GM19035 (cell line): ENCODE results near the gene TMEM117.

ENCODE experiments used
- ATAC-seq: cut with Tn5 transposase; IDR thresholded peaks from one replicate; pipeline ENCODE4 v1.9.1; 2021; ENCODE audit not compliant: unreplicated experiment

Gene TMEM117

GRCh38 chr12:43835656-43836474 is at the start of gene TMEM117:
TMEM117 (plus strand) TSS chr12:43836081.
- peak; percentile 84 for ATAC-seq

DNA sequence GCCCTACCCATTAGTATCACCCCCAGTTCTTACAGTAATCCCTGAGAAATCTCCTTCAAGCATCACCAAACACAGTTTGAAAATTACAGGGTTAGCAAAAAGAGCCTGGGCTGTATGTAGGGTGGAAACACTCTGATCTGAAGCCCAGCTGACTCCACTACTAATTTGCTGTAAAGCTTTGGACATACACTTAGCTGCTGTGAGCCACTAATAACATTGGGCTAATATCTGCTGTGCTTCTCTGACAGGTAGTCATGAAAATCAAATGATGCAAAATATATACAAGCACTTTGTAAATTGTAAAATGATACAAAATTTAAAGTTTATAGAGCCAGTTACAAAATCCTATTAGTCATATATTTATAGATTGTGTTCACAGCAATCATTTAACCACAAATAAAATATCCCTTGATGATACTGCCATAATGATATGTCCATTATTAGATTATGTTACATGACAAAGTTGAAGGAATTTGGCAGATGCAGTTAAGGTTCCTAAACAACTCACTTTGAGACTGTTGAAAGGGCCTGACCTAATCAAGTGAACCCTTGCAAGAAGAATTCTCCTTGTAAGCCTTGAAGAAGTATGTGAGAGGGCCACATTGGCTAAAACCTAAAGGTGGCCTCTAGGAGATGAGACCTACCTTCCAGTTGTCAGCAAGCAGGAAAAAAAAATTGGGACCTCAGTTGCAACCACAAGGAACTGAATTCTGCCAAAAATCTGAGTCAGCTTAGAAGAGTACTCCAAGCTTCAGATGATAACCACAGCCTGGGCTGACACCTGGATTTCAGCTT is 48.8 kb upstream of the TMEM117 start:
- no peak for ATAC-seq

- ATAC-seq, result no peak
These were observed 45.9 kb upstream of the TMEM117 start for GRCh38 chr12:43789941-43790340.

- ATAC-seq, result no peak
These were observed 40.1 kb upstream of the TMEM117 start for GRCh38 chr12:43795716-43796280.

DNA sequence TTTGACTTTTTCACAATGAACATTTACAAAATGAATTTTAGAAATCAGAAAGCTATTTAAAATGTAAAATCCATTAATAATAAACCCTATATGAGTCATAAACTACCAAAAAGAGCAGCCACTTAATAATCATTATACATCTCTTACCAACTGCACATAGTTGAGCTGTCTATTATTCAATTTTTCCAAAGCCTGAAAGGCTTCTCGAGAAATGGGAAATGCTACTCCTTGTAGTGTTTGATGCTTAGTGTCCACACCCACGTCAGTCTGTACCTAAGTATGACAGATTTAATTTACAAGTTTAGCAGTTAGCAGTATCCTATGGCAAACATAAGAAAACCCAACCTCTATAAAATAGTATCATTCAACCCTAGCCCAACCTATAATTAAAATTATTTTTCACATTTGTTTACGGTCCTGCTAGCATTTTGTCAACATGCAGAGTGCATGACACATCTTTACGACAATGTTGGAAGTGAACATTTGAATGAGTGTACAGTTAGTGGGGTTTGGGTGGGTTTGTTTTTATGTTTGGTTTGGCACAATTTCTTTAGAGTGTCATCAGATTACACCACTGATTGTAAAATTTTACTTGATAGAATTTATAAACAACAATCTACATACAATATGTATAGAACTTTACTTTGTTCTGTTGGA is 38.2 kb upstream of the TMEM117 start:
- no peak for ATAC-seq

DNA sequence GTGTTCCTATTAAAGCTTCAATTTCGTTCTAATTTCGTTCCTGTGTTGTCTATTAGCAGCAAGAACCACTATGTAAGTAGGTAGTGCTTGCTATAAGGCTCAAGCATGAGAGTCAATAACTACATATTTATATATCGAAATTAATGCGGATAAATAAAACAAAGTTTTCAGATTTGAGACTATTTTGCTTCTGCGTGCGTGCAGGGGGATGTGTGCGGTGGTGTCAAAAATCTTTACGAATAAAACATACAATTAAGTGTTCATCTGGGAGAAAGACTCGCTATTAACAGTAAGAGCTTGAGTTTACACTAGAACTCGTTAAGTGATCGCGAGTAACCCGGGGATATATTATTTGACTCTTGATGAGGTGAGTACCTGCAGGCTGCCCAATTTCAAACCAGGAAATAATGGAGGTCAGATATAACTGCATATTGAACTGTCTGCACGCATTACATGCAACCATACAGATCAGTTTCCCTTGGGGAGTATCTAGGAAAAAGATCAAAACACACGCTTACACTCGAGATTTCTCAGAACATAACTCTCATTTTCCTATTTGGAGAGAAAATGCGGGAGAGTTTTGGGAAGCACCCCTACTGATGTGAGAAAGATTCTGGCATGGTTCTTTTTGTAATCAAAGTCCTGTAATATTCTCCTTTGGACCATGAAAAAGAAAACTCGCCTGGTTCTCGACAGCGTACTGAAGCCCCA is 30.6 kb upstream of the TMEM117 start:
- ATAC-seq, result peak; percentile 20

DNA sequence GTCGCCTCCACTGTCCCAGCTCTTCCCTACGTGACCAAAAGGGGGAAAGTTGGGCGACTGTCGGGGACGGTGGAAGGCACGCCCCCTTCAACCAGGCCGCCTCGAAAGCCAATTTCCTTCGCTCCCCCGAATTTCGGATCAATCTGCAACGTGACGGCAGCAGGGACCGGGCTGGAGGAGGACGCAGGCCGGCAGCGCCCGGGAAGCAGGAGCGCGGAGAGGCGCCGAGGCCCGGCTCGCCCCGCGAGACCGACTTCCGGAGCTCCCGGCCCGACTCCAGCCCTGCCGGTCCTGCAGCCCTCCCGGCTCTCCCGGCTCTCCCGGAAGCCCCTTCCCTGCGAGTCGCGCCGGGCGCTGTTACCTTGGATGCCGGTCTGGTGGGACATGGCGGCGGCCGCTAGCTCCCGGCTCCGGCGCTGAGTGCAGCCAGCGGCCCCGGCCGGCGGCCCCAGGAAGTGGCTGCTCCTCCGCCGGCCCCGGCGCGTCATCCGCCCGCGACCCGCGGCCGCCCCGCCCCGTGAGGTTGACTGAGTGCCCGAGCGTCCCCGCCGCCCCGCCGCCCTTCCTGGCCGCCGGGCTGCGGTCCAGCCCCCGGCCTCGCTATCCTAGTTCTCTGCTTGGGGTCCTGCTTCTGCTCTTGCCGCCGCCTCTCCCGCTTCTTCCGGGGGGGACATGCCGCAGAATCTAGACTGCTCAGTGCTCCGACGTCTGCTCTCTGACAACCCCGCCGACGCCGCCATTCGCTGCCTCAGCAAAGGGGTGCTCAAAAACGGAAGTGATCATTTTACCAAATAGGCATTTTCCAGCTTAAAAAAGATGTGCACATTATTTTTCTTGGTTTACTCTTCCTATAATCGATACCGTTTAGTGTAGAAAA is 29.8 kb upstream of the TMEM117 start, which contains the start of gene TWF1:
TSS of gene TWF1 (minus strand) at position 458 of the 877 bp plus-strand sequence. CDS start at position 386, 72 bp downstream.
- peak; percentile 97 for ATAC-seq

GRCh38 chr12:43806737-43807072 is 29.2 kb upstream of the TMEM117 start:
- ATAC-seq, result no peak

- ATAC-seq, result no peak
These were observed 28.5 kb upstream of the TMEM117 start for GRCh38 chr12:43807386-43807785.

GRCh38 chr12:43812057-43812456 is 23.8 kb upstream of the TMEM117 start:
- no peak for ATAC-seq

GRCh38 chr12:43812926-43813325 is 23.0 kb upstream of the TMEM117 start:
- no peak for ATAC-seq

DNA sequence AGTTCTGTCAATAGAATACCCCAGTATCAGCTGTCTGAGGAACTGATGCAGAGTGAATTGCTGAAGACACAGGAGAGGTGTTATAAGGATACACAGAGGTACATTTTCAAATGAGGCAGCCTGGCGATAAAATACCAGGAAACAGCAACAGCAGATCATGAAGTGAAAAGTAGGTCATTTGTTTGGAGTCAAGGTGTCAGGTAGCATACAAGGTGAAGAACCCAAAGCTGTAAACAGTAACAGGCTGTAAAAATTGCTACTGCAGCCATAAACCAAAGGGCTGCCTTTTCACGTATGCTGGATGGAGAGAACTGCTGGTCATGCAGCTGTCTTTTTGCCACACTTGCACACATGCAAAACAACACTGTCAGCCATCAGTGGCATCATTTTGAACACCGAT is 20.5 kb upstream of the TMEM117 start:
- ATAC-seq, result no peak

GRCh38 chr12:43816168-43816567 is 19.7 kb upstream of the TMEM117 start:
- ATAC-seq, result no peak

- no peak for ATAC-seq
These were observed 11.6 kb upstream of the TMEM117 start for GRCh38 chr12:43824207-43824775.

- no peak for ATAC-seq
These were observed 9.2 kb upstream of the TMEM117 start for GRCh38 chr12:43826681-43827080.

GRCh38 chr12:43827093-43827492 is 8.8 kb upstream of the TMEM117 start:
- ATAC-seq, result no peak

GRCh38 chr12:43832463-43833168 is 3.3 kb upstream of the TMEM117 start:
- no peak for ATAC-seq

DNA sequence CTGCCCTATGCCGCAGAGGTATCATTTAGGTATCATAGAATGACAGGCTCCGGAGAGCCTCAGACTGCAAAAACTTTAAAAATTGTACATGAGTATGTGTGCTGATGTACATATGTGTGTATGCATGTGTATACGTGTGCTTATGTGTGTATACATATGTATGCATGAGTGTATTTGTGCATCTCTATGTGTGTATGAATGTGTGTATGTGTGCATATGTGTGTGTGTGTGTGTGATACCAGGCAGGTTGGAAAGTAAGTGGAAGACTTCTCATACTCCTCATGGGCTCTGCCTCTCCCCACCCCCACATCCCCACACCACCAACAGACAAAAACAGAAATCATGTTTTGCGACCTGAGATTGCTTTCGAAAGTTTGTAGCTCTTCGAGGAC is 621 bp upstream of the TMEM117 start:
- no peak for ATAC-seq

DNA sequence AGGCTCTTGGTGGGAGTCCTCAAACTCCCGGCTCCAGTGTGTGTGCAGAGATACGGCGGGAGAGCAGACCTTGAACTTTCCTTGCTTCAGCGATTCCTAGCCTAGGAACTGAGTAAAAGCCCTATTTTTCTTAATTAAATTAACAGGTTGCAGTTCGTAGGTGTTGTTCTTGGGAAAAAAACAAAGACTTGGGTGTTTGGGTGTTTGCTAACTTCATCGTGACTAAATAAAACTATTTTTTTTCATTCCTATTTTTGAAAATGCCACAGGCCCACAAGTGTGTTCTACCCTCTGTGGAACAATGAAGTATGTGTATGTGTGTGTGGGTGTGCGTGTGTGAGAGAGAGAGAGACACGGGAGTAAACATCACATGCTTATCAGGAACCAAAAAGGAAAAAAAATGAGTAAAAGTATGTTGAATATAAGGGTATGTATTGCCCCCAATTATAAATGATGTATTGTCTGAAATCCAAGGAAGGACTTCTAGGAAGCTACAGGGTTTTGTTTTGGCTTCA is 651 bp downstream of the TMEM117 start:
- ATAC-seq, result peak; percentile 39
